WTC11 (cell line): Measurements from ENCODE around the gene RASIP1.

Experiments used
- ATF6 ChIP-seq: sonication (generic); formaldehyde crosslinking; IDR thresholded peaks from 2 replicates; pipeline ENCODE4 v1.8.1; 2023; ENCODE audit warnings: mild to moderate bottlenecking, missing genetic modification reagents
- CTCF ChIP-seq: fragments of 200-600 bp; IDR thresholded peaks from 2 replicates; pipeline ENCODE4 v1.8.0; 2022; ENCODE audit warnings: antibody characterized with exemption
- E2F1 ChIP-seq: sonication (generic); formaldehyde crosslinking; IDR thresholded peaks from 2 replicates; pipeline ENCODE4 v1.8.0; 2022; ENCODE audit warnings: mild to moderate bottlenecking, missing genetic modification reagents
- FOXJ3 ChIP-seq: sonication (generic); formaldehyde crosslinking; IDR thresholded peaks from 2 replicates; pipeline ENCODE4 v1.9.0; 2021; ENCODE audit warnings: missing genetic modification reagents, mild to moderate bottlenecking, borderline replicate concordance
- JUN ChIP-seq: sonication (generic); formaldehyde crosslinking; IDR thresholded peaks from 2 replicates; pipeline ENCODE4 v1.8.0; 2023; ENCODE audit warnings: mild to moderate bottlenecking, missing genetic modification reagents
- RORB ChIP-seq: fragments of 250-450 bp; sonication (Bioruptor Pico); IDR thresholded peaks from 2 replicates; pipeline ENCODE4 v1.9.0; 2021; ENCODE audit warnings: mild to moderate bottlenecking
- SMAD3 ChIP-seq: sonication (generic); formaldehyde crosslinking; IDR thresholded peaks from 2 replicates; pipeline ENCODE4 v1.8.0; 2022; ENCODE audit warnings: missing genetic modification reagents, mild to moderate bottlenecking, borderline replicate concordance
- SMAD4 ChIP-seq: sonication (generic); formaldehyde crosslinking; IDR thresholded peaks from 2 replicates; pipeline ENCODE4 v1.8.0; 2022; ENCODE audit warnings: mild to moderate bottlenecking, missing genetic modification reagents
- SP1 ChIP-seq: sonication (generic); formaldehyde crosslinking; conservative IDR thresholded peaks from 2 replicates; pipeline ENCODE4 v1.8.1; 2022; ENCODE audit warnings: missing genetic modification reagents
- STAT6 ChIP-seq: sonication (generic); formaldehyde crosslinking; conservative IDR thresholded peaks from 2 replicates; pipeline ENCODE4 v1.8.1; 2023; ENCODE audit warnings: mild to moderate bottlenecking, low read depth, missing genetic modification reagents, moderate library complexity
- USF1 ChIP-seq: sonication (generic); formaldehyde crosslinking; IDR thresholded peaks from 2 replicates; pipeline ENCODE4 v1.8.0; 2022; ENCODE audit warnings: mild to moderate bottlenecking, missing genetic modification reagents
- ZSCAN18 ChIP-seq: fragments of 250-450 bp; sonication (Bioruptor Pico); IDR thresholded peaks from 2 replicates; pipeline ENCODE4 v2.1.2; 2022; ENCODE audit warnings: mild to moderate bottlenecking, moderate library complexity

GRCh38 chr19:48716562-48717291 lies 23.7 kb downstream of the RASIP1 start:
- no peak for TF ChIP-seq JUN (CRISPR knock-in tag)
- no peak for TF ChIP-seq ATF6 (CRISPR knock-in tag)
- no peak for TF ChIP-seq CTCF
- TF ChIP-seq SP1 (CRISPR knock-in tag), result 0 out of 2 replicates have a peak, but pooled peaks have one; percentile 34
- no peak for TF ChIP-seq SMAD4
- no peak for TF ChIP-seq USF1 (CRISPR knock-in tag)
- no peak for TF ChIP-seq RORB (CRISPR knock-in tag)
- no peak for TF ChIP-seq ZSCAN18 (CRISPR knock-in tag)
- TF ChIP-seq STAT6, result no peak
- TF ChIP-seq E2F1, result no peak
- TF ChIP-seq SMAD3 (CRISPR knock-in tag), result no peak
- no peak for TF ChIP-seq FOXJ3 (CRISPR knock-in tag)
